ENCODE data around the gene PCED1B.
"Not testable (repeated sequence)": the region's sequence is repeated elsewhere in the genome, so short reads cannot be mapped to it uniquely, and the experiment has no call there.

Gene PCED1B

DNA sequence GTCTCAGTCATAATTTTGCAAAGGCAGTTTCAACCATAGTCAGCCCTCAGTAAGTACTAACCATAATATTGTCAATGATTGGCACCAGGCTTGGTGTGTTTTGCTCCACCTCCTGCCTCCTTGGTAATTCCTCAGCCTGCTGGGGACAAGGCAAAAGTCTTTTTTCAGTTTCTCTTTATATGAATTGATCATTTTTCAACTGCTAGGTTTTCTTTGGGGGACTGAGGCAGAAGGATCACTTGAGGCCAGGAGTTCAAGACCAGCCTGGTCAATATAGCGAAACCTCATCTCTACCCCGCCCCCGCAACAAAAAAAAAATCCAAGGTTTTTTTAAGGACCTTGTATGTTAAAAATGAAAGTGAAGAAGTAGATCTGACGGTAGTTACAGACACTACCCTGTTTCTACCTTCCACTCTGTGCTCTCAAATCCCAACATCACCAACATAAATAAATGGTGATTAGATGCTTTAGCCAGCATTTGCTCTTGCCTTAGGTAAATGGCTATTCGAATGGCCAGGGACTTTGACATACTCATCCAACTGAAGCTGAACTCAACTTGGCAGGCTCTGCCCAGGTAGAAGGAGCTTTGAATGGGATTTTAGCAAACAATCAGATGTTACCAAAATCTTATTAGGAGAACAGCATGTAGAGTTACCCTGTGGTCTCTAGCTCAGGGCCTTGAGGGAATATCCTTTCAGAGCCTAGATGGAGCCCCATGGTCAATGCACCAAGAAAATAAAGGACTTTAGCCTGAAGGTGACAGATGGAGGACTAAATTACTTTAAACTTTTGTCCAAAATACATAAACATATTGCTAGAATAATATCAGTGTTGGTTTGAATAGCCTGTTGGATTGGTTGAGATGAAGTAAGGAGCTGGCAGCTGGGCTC is 127.3 kb downstream of the PCED1B start:
- DNase-seq (ENCODE audit: low read depth in 3 of 3, low spot score in 1 of 3): no peak

DNA sequence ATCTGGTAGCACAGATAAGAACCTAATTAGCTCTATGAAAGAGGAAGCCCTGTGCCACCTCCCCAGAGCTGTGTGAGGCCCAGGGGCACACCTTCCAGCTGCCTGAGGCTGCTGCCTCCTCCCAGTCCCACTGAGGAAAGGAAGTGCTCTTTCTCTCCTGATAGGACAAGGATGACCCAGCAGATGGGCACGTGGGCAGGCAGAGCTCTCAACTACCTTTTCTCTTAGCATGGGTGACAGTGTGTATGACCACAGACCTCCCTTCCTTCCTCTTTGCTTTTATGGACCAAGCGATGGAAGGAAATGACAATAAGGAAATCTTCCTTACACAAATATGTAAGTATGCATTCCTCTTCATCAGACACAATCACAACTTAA is 127.9 kb downstream of the PCED1B start:
- DNase-seq (ENCODE audit: low read depth in 3 of 3, low spot score in 1 of 3): no peak

DNA sequence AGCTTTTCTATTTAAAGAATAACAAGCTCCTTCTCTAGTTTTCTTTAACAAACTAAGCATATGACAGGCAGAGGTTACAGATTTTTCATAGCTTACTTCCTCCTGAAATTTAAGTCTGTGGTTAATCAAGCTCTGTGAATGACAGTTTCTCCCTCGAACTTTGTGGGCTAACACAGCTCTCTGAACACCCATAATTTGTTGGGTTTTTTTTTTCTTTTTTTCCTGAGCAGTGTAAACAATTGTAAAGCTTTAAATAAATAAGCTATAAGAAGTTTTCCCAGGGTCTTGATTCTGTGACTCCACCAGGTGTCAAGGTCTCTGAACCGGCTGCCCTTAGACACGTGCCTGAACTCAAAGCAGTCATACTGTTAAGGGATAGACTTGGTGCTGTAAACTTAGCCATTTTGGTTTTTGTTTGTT is 128.4 kb downstream of the PCED1B start:
- DNase-seq (ENCODE audit: low read depth in 3 of 3, low spot score in 1 of 3): no peak

DNA sequence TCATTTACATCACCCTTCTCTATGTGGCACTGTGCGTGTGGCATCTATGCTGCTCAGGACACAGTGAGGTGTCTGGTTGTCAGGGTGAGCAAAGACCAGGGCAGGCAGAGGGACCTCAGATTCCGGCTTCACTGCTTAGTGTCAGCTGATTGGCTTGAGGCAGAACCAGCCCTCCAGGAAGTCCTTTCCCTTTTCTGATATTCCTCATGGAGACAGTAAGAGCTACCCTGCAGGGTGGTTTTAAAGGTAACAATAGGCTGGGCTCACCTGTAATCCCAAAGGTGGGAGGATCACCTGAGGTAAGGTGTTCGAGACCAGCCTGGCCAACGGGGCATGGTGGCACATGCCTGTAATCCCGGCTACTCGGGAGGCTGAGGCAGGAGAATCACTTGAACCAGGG is 129.6 kb downstream of the PCED1B start:
- no peak for DNase-seq (ENCODE audit: low read depth in 3 of 3, low spot score in 1 of 3)

DNA sequence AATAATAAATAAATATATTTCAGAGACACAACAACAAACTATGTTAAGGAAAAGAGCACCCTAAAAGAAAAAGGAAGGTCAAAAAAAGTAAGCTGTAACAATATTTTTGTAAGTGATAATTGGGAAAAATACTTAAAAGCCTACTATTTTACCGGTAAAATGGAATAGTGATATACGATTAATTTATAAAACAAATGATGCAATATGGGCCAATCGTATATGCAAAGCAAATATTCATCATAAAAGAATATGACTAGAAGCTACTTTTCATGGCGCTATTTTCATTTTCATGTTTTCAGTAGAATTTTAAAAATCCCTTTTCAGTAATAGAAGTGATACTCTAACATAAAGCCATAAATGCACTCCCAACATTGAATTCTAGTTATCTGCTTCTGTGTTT is 131.4 kb downstream of the PCED1B start:
- DNase-seq (ENCODE audit: low read depth in 3 of 3, low spot score in 1 of 3): no peak

DNA sequence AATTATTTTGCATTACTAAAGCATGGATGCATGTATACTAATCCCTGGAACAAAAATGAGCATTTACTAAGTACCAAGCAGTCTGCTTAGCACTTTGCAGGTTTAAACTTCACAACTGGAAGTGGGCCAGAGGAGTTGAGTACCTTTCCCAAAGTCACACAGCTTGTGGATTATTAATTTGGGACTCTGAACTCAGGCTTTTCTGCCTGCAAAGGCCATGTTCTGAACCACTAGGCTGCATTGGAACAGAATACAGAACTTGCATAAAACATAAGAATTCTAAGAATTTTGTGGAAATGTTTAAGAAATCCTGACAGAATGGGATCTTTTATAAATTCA is 133.2 kb downstream of the PCED1B start:
- DNase-seq (ENCODE audit: low read depth in 3 of 3, low spot score in 1 of 3): no peak

DNA sequence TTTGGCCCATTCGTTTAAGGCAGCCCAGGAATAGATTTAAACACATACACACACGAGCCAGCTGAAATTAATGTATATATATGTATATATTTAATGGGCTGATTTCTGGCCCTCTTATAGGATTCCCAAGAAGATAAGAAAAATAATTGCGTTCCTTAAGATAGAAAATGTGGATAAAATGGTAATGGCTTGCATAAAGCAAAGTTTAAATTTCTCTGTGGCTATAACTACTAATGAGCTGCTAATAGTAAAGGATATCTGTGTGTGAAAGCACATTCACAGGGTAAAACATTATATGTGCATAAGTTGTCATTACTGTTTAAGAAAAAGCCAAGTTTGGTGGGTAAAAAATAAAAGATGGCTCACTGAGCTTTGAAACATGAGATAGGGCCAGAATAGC is 134.0 kb downstream of the PCED1B start:
- no peak for DNase-seq (ENCODE audit: low read depth in 3 of 3, low spot score in 1 of 3)

DNA sequence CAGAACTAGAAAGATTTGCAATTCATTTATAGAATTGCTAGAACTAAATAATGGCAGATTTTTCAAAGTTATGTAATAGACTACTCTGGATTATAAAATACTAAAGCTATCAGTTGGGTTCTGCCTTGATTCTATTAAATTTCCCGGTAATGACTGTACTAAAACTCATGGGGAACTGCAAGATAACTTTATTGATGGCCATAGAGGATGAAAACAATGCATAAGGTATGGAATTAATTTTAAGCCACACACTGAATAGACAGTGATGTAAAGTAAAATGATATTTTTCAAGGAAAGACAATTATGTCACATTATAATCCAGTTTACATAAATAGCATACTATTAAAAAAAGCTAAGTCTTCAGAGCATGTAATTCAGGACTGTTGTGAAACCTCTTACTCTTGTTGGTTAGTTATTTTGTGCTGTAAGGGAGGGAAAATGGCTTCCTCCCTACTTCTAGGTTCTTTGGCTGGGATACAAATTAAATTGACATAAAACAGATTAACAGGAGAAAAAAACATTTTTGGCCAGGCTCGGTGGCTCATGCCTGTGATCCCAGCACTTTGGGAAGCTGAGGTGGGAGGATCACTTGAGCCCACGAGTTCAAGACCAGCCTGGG is 134.7 kb downstream of the PCED1B start:
- DNase-seq (ENCODE audit: low read depth in 3 of 3, low spot score in 1 of 3): no peak

DNA sequence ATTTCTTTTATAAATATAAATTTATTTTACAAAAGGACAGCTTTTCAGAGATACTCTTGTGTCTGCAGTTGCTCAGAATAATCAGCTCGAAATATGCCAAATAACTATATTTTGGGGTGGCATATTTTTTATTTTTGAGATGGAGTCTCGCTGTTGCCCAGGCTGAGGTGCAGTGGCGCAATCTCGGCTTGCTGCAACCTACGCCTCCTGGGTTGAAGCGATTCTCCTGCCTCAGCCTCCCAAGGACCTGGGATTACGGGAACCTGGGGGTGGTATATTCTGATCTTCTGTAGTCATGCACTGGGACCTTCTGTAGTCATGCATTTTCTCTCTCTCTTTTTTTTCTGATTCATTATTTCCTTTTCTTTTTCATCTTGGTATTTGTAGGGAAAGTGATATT is 135.3 kb downstream of the PCED1B start:
- DNase-seq (ENCODE audit: low read depth in 3 of 3, low spot score in 1 of 3): no peak

DNA sequence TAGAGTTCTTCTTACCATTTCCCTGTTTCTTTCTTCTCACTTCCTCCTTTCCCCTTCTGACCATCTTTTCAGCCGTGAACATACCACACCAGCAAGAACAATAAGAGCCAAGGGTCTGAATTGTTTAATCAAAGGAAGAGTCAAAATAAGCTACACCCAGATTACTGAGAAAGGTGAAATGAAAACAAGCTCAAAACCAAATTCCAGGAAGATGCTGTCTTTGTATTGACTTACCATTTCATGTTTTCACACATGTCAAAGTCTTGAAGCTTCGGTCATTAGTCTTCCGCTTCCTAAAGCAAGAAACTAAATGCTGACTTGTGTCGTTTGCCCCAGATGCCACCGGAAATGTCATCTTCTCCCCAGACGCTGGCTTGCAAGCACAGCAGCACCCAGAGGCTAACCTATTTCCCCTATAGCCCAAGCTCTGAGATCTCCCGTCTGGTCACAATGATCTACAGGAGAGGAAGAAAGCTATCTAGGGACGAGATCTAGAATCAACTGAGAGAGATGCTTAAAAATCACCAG is 136.8 kb downstream of the PCED1B start:
- DNase-seq (ENCODE audit: low read depth in 3 of 3, low spot score in 1 of 3): peak in 2 of 3 donors; percentile 38 to 46

DNA sequence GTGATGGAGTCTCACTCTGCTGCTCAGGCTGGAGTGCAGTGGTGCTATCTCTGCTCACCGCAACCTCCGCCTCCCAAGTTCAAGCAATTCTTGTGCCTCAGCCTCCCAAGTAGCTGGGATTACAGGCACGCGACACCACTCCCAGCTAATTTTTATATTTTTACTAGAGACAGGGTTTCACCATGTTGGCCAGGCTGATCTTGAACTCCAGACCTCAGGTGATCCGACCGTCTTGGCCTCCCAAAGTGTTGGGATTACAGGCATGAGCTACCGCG is 138.1 kb downstream of the PCED1B start:
- not testable (repeated sequence) for DNase-seq (ENCODE audit: low read depth in 3 of 3, low spot score in 1 of 3)

DNA sequence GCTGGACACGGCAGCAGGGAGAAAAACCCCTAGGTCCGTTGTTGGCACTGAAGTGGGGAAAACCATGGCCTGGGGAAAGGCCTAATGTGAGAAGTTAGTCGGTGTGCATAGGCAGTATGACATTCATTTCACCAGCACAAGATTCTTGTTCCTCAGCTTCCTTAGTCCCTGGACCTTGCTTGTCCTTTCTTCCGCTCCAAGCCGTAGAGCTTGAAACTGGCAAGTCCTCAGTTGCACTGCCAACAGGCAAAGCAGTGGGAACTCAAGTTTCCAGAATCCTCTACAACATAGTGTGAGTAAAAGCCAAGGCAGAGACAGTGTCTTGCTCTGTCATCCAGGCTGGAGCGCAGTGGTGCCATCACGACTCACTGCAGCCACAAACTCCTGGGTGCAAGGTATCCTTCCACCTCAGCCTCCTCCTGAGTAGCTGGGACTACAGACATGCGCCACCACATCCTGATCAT is 138.8 kb downstream of the PCED1B start:
- DNase-seq (ENCODE audit: low read depth in 3 of 3, low spot score in 1 of 3): no peak

DNA sequence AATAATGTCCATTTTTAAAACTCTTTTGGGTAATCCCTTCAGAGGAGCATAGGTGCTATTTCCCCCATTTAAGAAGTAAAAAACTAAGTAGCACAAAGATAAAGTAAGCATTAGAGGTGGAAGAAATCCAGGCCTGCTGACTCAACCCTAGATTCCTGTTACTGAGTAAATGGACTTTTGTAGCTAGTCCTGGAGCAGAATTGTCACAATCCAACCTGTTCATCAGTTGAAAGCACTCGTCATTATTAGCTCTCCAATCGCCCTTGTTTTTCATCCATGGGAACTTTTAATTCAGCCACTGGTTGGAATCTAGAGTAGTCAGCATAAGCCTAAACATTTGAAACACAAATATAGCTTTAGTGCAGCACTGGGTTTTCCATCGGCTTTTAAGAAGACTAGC is 139.8 kb downstream of the PCED1B start:
- no peak for DNase-seq (ENCODE audit: low read depth in 3 of 3, low spot score in 1 of 3)

DNA sequence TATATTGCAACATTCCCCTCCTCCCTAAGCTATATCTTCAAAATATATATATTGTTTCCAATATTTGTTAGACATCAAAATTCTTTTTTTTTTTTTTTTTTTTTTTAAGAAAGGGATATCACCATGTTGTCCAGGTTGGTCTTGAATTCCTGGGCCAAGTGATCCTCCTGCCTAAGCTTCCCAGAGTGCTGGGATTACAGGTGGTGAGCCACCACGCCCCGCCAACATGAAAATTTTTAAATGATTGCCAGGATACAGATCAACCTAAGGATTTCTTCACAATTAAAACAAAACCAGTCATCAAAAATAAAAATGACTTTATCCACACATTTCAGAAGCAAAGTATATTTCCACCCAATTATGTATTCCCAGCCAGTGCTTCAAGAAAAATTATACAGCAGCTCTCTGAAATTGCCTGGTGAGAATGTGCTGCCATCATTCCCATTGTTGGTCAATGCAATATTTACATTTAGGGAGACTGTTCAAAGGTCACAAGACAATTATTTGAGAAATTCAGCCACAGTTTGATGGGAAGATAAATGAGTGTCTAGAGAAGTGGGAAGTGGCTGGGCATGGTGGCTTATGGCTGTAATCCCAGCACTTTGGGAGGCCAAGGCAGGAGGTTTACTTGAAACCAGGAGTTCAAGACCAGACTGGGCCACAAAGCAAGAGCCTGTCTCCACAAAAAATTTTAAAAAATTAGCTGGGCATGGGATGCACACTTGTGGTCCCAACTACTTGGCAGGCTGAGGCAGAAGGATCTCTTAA is 142.0 kb downstream of the PCED1B start:
- DNase-seq (ENCODE audit: low read depth in 3 of 3, low spot score in 1 of 3): no peak

DNA sequence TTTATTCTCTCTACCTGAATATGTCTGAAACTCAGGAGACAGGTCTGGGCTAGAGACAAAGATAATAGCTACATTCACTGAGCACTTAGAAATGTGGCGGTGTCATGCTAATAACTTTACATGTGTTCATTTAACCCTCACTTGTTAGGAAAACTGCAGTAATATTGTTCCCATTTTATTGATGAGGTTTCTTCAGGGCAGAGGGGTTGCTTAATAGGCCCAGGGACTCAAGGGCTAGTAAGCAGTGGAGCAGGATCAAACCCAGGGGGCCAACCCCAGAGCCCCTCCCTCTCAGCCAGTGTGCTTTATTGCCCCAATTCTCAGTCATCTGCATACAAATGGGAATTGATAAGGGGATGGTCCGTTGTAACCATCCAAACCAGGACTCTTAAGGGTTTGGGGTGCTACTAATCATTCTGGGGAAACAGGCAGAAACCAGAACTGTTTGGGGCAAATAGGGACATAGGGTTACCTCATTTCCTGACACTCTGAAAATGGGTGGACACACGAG is 143.2 kb downstream of the PCED1B start:
- DNase-seq (ENCODE audit: low read depth in 3 of 3, low spot score in 1 of 3): no peak

DNA sequence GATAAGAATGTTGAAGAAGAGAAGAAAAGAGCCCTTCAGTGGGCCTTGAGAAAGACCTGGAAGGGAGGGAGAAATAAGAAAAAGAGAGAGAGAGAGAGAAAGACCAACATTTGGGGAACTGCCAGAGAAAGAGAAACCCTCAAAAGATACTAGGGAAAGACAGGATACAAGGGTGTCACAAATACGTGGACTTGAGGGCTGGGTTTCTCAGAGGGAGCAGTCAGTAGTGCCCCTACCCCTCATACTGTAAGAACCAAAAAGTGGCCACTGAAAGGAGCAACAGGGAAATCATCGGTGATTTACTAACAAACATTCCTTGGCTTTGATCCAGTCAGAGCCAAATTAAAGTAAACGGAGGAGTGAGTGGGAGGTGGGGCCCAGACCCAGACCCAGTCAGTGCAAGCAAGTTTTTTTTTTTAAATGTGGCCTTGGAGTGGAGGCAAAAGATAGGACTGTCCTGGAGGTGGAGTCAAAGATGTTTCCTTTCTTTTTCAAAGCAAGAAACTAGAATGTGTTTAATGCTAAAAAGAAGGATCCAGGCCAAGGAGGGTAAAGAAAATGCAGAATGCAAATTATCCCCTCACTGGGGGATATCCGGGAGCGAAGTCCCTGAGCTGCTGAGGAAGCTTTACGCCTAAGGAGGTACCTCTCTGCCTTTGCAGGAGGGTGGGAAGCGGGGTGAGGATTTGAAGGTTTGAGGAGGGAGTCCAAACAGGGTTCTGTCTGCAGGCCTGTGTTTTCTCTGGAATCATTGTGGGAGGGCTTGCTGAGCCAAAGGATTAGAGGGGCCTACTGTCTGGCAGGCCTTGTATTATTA is 143.8 kb downstream of the PCED1B start:
- no peak for DNase-seq (ENCODE audit: low read depth in 3 of 3, low spot score in 1 of 3)

DNA sequence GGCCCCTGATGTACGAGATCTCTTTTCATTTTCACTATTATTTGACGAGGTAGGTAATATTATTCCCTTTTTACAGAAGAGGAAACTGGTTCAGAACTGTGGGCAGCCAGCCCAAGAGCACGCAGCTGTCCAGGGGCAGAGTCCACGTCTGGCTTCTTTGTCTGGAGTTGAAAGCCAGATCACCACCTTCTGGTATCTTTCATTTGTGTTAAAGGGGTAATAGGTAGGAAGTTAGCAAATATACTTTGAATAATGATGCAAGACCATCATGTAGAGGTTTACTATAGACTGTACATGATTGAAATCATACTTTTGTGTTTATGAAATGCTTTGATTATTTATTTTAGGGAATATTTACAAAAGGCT is 144.4 kb downstream of the PCED1B start:
- no peak for DNase-seq (ENCODE audit: low read depth in 3 of 3, low spot score in 1 of 3)

DNA sequence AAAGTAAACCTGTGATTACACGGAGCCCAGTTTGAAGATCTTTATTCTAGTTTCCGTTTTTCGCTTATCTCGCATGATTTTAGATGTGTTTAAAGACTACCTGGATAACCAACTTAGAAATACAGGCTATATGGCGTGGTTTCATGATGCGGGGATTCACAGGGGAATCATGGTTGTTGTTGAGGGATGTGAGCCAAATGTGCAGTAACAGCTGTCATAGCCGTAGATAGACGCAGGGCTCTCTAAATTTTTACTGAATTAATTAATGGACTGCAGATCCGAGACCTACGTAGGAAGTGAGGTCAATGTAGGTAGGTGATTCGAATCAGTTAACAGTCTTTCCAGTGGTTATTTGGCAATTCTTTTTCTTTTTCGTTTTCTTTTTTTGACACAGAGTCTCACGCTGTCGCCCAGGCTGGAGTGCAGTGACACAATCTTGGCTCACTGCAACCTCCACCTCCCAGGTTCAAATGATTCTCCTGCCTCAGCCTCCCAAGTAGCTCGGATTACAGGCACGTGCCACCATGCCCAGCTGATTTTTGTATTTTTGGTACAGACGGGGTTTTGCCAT is 145.2 kb downstream of the PCED1B start:
- DNase-seq (ENCODE audit: low read depth in 3 of 3, low spot score in 1 of 3): no peak

DNA sequence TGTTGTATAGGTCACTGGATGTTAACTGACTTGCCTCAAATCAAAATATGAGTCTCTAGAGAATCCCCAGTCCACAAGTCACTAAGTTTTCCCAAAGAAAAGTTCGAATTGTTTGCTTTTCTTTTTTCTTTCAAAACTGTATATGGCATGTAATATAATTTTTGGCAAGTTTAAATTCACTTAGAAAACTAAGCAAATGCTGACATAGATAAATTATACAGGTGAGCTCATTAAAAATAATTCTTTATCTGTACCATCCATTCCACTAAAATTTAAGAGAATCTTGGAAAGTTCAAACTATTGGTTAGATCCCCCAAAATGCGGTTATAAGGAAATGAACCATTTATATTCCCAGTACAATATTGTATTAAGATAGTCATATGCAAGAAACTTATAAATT is 145.9 kb downstream of the PCED1B start:
- DNase-seq (ENCODE audit: low read depth in 3 of 3, low spot score in 1 of 3): no peak

DNA sequence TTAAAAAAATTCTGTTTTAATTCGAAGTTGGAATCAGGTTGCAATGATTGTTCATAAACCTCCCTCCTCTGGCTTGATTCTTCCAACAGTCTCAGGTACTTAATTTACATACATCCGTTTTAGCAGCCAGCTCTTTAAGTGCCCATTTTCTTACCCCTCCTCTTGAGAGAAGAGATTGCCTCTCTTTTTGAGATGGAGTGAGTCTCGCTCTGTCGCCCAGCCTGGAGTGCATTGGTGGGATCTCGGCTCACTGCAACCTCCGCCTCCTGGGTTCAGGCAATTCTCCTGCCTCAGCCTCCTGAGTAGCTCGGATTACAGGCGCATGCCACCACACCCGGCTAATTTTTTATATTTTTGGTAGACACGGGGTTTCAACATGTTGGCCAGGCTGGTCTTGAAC is 146.8 kb downstream of the PCED1B start:
- no peak for DNase-seq (ENCODE audit: low read depth in 3 of 3, low spot score in 1 of 3)

DNA sequence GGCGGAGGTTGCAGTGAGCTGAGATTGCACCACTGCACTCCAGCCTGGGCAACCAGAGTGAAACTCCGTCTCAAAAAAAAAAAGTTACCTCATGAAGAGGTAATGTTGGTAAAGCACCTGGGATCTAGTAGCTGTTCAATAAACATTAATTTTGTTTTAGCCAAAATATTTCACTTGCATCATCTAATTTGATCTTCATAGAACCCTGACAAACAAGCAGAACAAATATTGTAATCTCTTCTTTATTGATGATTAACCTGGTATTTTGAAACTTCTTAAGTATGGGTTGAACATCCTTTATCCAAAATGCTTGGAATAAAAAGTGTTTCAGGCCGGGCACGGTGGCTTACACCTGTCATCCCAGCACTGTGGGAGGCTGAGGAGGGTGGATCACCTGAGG is 149.4 kb downstream of the PCED1B start:
- no peak for DNase-seq (ENCODE audit: low read depth in 3 of 3, low spot score in 1 of 3)
